MM.1S (cell line): ENCODE data around the gene ENDOU.

Source experiments
- DNase-seq: peaks from one replicate; pipeline ENCODE4 v3.0.0-alpha.2; 2015
- H2AFZ ChIP-seq: fragments of 300-600 bp; sonication (generic); 2 replicates; pipeline ENCODE4 v1.6.0; 2016; ENCODE audit warnings: antibody characterized with exemption, low read length
- H3F3A ChIP-seq: fragments of 300-600 bp; sonication (generic); 2 replicates; pipeline ENCODE4 v1.6.1; 2016; ENCODE audit warnings: mild to moderate bottlenecking, antibody characterized with exemption, low read length, moderate library complexity, mixed read lengths; ENCODE audit not compliant: insufficient read depth
- H3K27ac ChIP-seq: fragments of 300-600 bp; sonication (generic); 2 replicates; pipeline ENCODE4 v1.5.1; 2016; ENCODE audit warnings: mild to moderate bottlenecking, low read length
- H3K27me3 ChIP-seq: fragments of 300-600 bp; sonication (generic); replicated peaks from 2 replicates; pipeline ENCODE4 v1.6.0; 2016; ENCODE audit warnings: low read length; ENCODE audit not compliant: insufficient read depth
- H3K36me3 ChIP-seq: fragments of 300-600 bp; sonication (generic); replicated peaks from 2 replicates; pipeline ENCODE4 v1.6.1; 2016; ENCODE audit warnings: mild to moderate bottlenecking, low read length, mixed read lengths; ENCODE audit not compliant: insufficient read depth
- H3K4me1 ChIP-seq: fragments of 300-600 bp; sonication (generic); 2 replicates; pipeline ENCODE4 v1.6.1; 2016; ENCODE audit warnings: low read length, mixed read lengths
- H3K4me2 ChIP-seq: fragments of 300-600 bp; sonication (generic); 2 replicates; pipeline ENCODE4 v1.6.0; 2016; ENCODE audit warnings: low read depth, low read length
- H3K4me3 ChIP-seq: fragments of 300-600 bp; sonication (generic); 2 replicates; pipeline ENCODE4 v1.5.1; 2016; ENCODE audit warnings: low read length, mixed read lengths
- H3K79me2 ChIP-seq: fragments of 300-600 bp; sonication (generic); 2 replicates; pipeline ENCODE4 v1.6.1; 2016; ENCODE audit warnings: mixed run types, low read length, mixed read lengths
- H3K9ac ChIP-seq: fragments of 300-600 bp; sonication (generic); 2 replicates; pipeline ENCODE4 v1.6.1; 2016; ENCODE audit warnings: low read length, mixed read lengths
- H3K9me2 ChIP-seq: fragments of 300-600 bp; sonication (generic); replicated peaks from 2 replicates; pipeline ENCODE4 v1.6.1; 2016; ENCODE audit warnings: mild to moderate bottlenecking, low read length, mixed read lengths; ENCODE audit not compliant: insufficient read depth
- H3K9me3 ChIP-seq: fragments of 300-600 bp; sonication (generic); replicated peaks from 2 replicates; pipeline ENCODE4 v1.6.1; 2016; ENCODE audit warnings: mild to moderate bottlenecking, low read length, mixed read lengths; ENCODE audit not compliant: insufficient read depth
- H4K20me1 ChIP-seq: fragments of 300-600 bp; sonication (generic); 2 replicates; pipeline ENCODE4 v1.6.1; 2016; ENCODE audit warnings: mild to moderate bottlenecking, low read length, moderate library complexity, mixed read lengths; ENCODE audit not compliant: insufficient read depth
- CTCF ChIP-seq: fragments of 300-600 bp; sonication (generic); IDR thresholded peaks from 2 replicates; pipeline ENCODE4 v1.5.1; 2016; ENCODE audit warnings: antibody characterized with exemption, low read length, mixed read lengths
- EZH2 ChIP-seq: fragments of 300-600 bp; sonication (generic); optimal IDR thresholded peaks from 2 replicates; pipeline ENCODE3; 2017; ENCODE audit warnings: low read depth, mild to moderate bottlenecking, antibody characterized with exemption, low read length, mixed read lengths
- EZH2phosphoT487 ChIP-seq: fragments of 300-600 bp; sonication (generic); IDR thresholded peaks from 2 replicates; pipeline ENCODE4 v1.6.1; 2018; ENCODE audit warnings: antibody characterized with exemption, low read length

ENDOU gene

DNA sequence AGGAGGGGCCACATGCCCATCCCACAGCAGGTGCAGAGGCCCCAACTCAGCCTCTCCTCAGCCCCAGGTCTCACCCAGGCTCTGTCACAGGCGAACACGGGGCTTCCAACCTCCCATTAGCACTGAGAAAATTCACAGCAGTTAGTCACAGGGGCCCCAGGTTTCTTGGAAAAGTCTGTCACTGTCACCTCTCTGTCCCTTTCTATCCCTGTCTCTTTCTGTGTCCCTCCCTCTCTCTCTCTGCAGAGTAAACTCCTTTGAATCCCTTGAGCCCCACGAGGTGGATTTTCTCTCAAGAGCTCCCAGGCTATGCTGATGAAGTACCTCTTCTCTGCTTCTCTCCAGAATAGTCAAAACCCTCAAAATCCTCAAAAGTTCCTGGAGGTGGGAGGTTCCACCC lies 14.0 kb upstream of the ENDOU start:
- H3F3A ChIP-seq, result peaks cover 5% of the 10 kb centered on the region; the same call in 1 of the 2 replicates
- H2AFZ ChIP-seq, result no peak overlapping the region
- H3K4me1 ChIP-seq, result peaks cover 14% of the 10 kb centered on the region
- H3K79me2 ChIP-seq, result no peaks in the 10 kb centered on the region
- TF ChIP-seq EZH2phosphoT487, result no peak
- TF ChIP-seq EZH2, result no peak
- TF ChIP-seq CTCF, result no peak
- no peak overlapping the region for H3K9ac ChIP-seq
- H3K9me3 ChIP-seq, result no peaks in the 10 kb centered on the region
- H3K4me3 ChIP-seq, result no peak overlapping the region
- no peak overlapping the region for H3K27ac ChIP-seq
- no peak overlapping the region for H3K4me2 ChIP-seq
- no peaks in the 10 kb centered on the region for H3K27me3 ChIP-seq
- no peaks in the 10 kb centered on the region for H3K9me2 ChIP-seq
- DNase-seq, result no peak
- H3K36me3 ChIP-seq, result no peaks in the 10 kb centered on the region
- H4K20me1 ChIP-seq, result no peaks in the 10 kb centered on the region

DNA sequence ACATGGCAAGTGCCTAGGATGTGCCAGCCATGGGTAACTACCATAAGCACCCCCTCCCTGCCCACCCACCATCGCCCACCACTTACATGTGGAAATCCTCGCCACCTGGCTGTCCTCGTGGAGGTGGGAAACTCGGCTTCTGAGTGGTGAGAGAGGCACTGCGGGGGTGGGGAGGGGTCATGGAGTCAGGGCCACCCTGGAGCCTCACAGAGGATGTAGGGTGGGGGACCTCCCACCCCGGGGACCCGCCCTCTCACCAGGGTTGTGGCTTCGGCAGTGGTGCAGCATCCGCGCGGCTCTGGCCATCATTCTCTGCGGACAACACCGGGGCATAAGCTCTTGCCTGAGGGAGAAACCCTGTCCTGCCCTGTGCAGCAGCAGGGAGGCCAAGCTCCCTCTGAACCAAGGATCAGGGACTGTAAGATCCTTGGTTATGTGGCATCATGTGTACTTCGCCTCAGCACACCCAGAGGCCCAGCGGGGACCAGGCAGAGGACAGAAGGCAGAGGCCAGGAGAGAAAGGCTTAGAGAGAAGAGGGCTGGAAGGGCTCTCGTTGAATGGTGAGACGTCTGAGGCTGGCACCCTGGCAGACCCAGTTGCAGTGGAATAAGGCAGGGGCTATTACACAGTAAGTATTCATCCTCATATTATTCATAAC lies 12.8 kb upstream of the ENDOU start:
- Histone ChIP-seq H3K9me2 (no peaks in the 10 kb centered on the region), H3K9me3 (no peaks in the 10 kb centered on the region), H3K27me3 (no peaks in the 10 kb centered on the region), H3K4me1 (peaks cover 14% of the 10 kb centered on the region), H3K4me2 (no peak overlapping the region), H3K4me3 (no peak overlapping the region), H3K36me3 (no peaks in the 10 kb centered on the region), H3K9ac (no peak overlapping the region), H4K20me1 (no peaks in the 10 kb centered on the region), H3F3A (peaks cover 5% of the 10 kb centered on the region; the same call in 1 of the 2 replicates), H2AFZ (no peak overlapping the region), H3K79me2 (no peaks in the 10 kb centered on the region), H3K27ac (no peak overlapping the region)
- TF ChIP-seq CTCF (no peak), EZH2phosphoT487 (no peak), EZH2 (no peak)
- DNase-seq, result no peak

GRCh38 chr12:47736877-47737676 lies 11.8 kb upstream of the ENDOU start:
- Histone ChIP-seq H3K27ac (no peak overlapping the region), H3K79me2 (no peaks in the 10 kb centered on the region), H3K36me3 (no peaks in the 10 kb centered on the region), H3K27me3 (no peaks in the 10 kb centered on the region), H3K4me1 (peaks cover 14% of the 10 kb centered on the region), H3K9me2 (no peaks in the 10 kb centered on the region), H3K9ac (no peak overlapping the region), H2AFZ (no peak overlapping the region), H3K4me2 (no peak overlapping the region), H3K4me3 (no peak overlapping the region), H3F3A (peaks cover 5% of the 10 kb centered on the region; the same call in 1 of the 2 replicates), H3K9me3 (no peaks in the 10 kb centered on the region), H4K20me1 (no peaks in the 10 kb centered on the region)
- no peak for DNase-seq
- TF ChIP-seq EZH2phosphoT487 (no peak), EZH2 (no peak), CTCF (no peak)
